HG03571 (cell line): ENCODE measurements around the gene RCN2.
"Not testable (repeated sequence)": the region's sequence is repeated elsewhere in the genome, so short reads cannot be mapped to it uniquely, and the experiment has no call there.

ENCODE experiments used
- ATAC-seq: cut with Tn5 transposase; IDR thresholded peaks from one replicate; pipeline ENCODE4 v1.9.1; 2021; ENCODE audit not compliant: unreplicated experiment

Gene RCN2

GRCh38 chr15:76931397-76932134, at the start of gene RCN2:
RCN2 (plus strand) TSS chr15:76931749; CDS start chr15:76931842, 93 bp downstream.
- ATAC-seq = peak; percentile 94

- no peak for ATAC-seq
These were observed 46.3 kb upstream of the RCN2 start for GRCh38 chr15:76885212-76885611.

- not testable (repeated sequence) for ATAC-seq
These were observed 44.0 kb upstream of the RCN2 start for GRCh38 chr15:76887280-76888141.

GRCh38 chr15:76892836-76893235, 38.7 kb upstream of the RCN2 start:
- ATAC-seq = not testable (repeated sequence)

GRCh38 chr15:76894174-76894573, 37.4 kb upstream of the RCN2 start:
- no peak for ATAC-seq

- no peak for ATAC-seq
These were observed 33.4 kb upstream of the RCN2 start for GRCh38 chr15:76898102-76898501.

GRCh38 chr15:76899176-76899930, 32.2 kb upstream of the RCN2 start:
- not testable (repeated sequence) for ATAC-seq

GRCh38 chr15:76899931-76900310, 31.6 kb upstream of the RCN2 start:
- not testable (repeated sequence) for ATAC-seq

GRCh38 chr15:76901965-76902364, 29.6 kb upstream of the RCN2 start:
- ATAC-seq = no peak

- no peak for ATAC-seq
These were observed 28.3 kb upstream of the RCN2 start for GRCh38 chr15:76903251-76903681.

GRCh38 chr15:76904461-76905012, 27.0 kb upstream of the RCN2 start:
- ATAC-seq = no peak

- ATAC-seq = peak; percentile 76
These were observed 26.3 kb upstream of the RCN2 start, which contains the start of gene SCAPER for GRCh38 chr15:76905013-76905839. SCAPER (minus strand) TSS chr15:76905340; CDS start chr15:76883817, 21,523 bp downstream.

- ATAC-seq = no peak
These were observed 25.7 kb upstream of the RCN2 start for GRCh38 chr15:76905855-76906254.

- no peak for ATAC-seq
These were observed 19.1 kb upstream of the RCN2 start for GRCh38 chr15:76912430-76912829.

- no peak for ATAC-seq
These were observed 17.8 kb upstream of the RCN2 start for GRCh38 chr15:76913737-76914136.

GRCh38 chr15:76916369-76916768, 15.2 kb upstream of the RCN2 start:
- ATAC-seq = no peak

- ATAC-seq = no peak
These were observed 3.3 kb upstream of the RCN2 start for GRCh38 chr15:76928201-76928600.

- ATAC-seq = no peak
These were observed 2.4 kb upstream of the RCN2 start for GRCh38 chr15:76929011-76929760.

- no peak for ATAC-seq
These were observed 635 bp upstream of the RCN2 start for GRCh38 chr15:76930831-76931396.
